ENCODE data around the gene SERPIND1. TPM values are rescaled to one million over a fixed set of nuclear protein-coding genes. Genes with fewer than 3 reads are reported as not detected.
"Not testable (repeated sequence)": the region's sequence is repeated elsewhere in the genome, so short reads cannot be mapped to it uniquely, and the experiment has no call there.

Gene SERPIND1
- polyA plus RNA-seq, 3 donors, result 2.3 to 4.5 (median 3.4) TPM

DNA sequence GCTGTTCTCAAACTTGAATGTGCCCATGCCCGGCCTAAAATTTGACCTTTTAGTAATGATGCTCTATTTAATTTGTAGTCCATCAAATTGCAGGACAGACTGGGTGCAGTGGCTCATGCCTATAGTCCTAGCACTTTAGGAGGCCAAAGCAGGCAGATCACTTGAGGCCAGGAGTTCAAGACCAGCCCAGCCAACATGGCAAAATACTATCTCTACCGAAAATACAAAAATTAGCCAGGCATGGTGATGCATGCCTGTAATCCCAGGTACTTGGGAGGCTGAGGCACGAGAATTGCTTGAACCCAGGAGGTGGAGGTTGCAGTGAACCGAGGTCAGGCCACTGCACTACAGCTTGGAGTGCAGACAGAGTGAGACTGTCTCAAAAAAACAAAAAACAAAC, 51.3 kb downstream of the SERPIND1 start:
- DNase-seq (ENCODE audit: extremely low read depth in 1 of 11, low read depth in 9 of 11, low spot score in 4 of 11), result not testable (repeated sequence)

DNA sequence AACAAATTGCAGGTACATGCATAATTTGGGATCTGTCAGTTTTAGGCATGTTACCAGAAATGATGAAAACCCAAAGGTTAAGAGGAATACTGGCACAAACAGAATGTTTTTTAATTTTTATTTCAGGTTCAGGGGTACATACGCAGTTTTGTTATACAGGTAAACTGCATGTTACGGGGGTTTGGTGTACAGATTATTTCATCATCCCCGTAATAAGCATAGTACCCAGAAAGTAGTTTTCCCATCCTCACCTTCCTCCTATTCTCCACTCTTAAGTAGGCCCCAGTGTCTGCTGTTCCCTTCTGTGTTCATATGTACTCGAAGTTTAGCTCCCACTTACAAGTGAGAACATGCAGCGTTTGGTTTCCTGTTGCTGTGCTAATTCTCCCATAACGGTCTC, 51.7 kb downstream of the SERPIND1 start:
- no peak for DNase-seq (ENCODE audit: extremely low read depth in 1 of 11, low read depth in 9 of 11, low spot score in 4 of 11)

DNA sequence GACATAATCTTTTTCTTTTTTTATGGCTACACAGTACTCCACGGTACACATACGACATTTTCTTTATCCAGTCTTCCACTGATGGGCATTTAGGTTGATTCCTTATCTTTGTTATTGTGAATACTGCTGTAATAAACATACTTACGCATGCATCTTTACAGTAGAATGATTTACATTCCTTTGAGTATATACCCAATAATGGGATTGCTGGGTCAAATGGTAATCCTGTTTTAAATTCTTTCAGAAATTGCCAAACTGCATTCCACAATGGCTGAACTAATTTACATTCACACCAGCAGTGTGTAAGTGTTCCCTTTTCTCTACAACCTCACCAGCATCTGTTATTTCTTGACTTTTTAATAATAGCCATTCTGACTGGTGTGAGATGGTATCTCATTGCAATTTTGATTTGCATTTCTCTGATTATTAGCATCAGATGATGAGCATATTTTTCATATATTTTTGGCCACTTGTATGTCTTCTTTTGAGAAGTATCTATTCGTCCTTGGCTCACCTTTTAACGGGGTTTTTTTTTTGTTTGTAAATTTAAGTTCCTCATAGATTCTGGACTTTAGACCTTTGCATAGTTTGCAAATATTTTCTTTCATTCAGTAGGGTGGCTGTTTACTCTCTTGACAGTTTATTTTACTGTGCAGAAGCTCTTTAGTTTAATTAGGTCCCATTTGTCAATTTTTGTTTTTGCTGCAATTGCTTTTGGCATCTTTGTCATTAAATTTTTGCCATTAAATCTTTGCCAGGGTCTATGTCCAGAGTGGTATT, 52.6 kb downstream of the SERPIND1 start:
- not testable (repeated sequence) for DNase-seq (ENCODE audit: extremely low read depth in 1 of 11, low read depth in 9 of 11, low spot score in 4 of 11)

DNA sequence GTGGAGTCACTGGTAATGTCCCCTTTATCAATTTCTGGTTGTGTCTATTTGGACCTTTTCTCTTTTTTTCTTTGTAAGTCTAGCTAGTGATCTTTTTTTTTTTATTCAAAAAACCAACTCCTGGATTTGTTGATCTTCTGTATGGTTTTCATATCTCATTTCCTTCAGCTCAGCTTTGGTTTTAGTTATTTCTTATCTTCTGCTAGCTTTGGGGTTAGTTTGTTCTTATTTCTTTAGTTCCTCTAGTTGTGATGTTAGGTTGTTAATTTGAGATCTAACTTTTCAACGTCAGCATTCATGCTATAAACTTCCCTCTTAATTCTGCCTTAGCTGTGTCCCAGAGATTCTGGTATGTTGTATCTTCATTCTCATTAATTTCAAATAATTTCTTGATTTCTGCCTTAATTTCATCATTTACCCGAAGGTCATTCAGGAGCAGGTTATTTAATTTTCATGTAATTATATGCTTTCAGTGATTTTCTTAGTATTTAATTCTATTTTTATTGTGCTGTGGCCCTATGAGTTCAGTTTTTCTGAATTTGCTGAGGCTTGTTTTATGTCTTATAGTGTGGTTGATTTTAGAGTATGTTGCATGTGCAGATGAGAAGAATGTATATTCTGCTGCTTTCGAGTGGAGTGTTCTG, 55.7 kb downstream of the SERPIND1 start:
- DNase-seq (ENCODE audit: extremely low read depth in 1 of 11, low read depth in 9 of 11, low spot score in 4 of 11), result no peak

DNA sequence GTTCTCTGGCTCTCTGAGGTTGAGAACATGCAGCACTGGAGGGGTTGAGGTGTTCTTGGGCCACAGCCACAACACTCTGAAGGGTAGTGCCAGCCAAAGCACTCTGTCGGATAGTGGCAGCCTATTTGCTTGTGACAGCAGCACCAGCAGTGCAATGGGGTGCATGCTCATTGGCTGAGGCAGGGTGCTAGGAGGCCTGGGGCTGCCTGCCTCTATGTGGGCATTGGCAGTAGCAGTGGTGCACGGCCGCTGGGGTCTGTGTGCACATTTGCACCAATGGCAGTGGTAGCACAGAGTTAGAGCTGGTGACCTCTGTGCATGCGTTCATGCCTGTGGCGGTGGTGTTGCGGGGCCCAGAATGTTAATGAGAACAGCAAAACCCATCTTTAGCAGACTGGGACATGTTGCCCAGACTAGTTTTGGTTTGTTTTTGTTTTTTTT, 59.3 kb downstream of the SERPIND1 start:
- DNase-seq (ENCODE audit: extremely low read depth in 1 of 11, low read depth in 9 of 11, low spot score in 4 of 11), result no peak

DNA sequence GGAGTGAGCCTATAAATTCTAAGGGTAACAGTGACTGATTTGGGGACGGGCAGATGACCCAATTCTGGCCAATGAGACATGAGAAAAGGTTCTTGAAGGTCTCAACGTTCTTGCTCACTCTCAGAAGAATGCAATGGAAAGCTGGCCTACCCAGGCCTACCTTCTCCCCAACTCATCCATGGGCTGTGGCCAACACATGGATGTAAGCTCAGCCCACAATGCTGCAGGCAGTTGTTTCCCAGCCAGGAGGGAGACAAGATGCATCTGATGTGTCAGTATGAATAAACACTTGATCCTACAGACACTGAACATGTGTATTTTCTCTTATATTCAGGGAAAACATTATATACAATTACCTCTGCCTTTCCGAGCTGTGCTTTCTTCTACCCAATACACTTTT, 60.3 kb downstream of the SERPIND1 start:
- no peak for DNase-seq (ENCODE audit: extremely low read depth in 1 of 11, low read depth in 9 of 11, low spot score in 4 of 11)

DNA sequence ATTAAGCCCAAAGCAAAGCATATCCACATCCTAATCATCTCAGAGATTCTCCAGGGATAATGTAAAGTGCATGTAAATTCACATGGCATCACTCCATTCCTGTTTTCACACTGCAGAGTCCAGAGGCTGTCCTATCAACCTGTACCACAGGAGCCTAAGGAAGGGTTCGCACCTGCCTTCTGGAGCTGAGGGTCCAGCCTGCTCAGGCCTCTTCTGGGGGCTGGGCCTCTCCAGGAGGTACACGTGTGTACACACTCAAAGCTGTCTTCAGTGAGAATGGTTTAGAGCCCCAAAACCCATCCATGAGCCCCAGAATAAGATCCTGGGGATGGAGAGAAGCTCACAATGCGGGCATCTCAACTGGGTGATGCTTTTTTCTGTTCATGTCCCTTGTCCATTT, 60.8 kb downstream of the SERPIND1 start:
- no peak for DNase-seq (ENCODE audit: extremely low read depth in 1 of 11, low read depth in 9 of 11, low spot score in 4 of 11)

Other genes with a start within 250 kb of the SERPIND1 start
- gene PI4KA, start 84.7 kb downstream of the SERPIND1 start, polyA plus RNA-seq (ENCODE audit: insufficient read length in 3 of 3), result 10 to 100 TPM; 60.1 to 86.0 (median 75.5) TPM
- gene SNAP29, start 84.9 kb downstream of the SERPIND1 start, polyA plus RNA-seq (ENCODE audit: insufficient read length in 3 of 3), result 10 to 100 TPM; 26.7 to 35.0 (median 31.0) TPM
- gene CRKL, start 143.3 kb downstream of the SERPIND1 start, polyA plus RNA-seq (ENCODE audit: insufficient read length in 3 of 3), result 10 to 100 TPM; 59.1 to 65.5 (median 64.7) TPM
- 1 to 10 TPM in 1 of 3 donors, under 1 TPM in 2; 0.47 to 1.5 (median 0.96) TPM for gene AIFM3, start 193.1 kb downstream of the SERPIND1 start, polyA plus RNA-seq (ENCODE audit: insufficient read length in 3 of 3)
- gene LZTR1, start 208.2 kb downstream of the SERPIND1 start, polyA plus RNA-seq (ENCODE audit: insufficient read length in 3 of 3), result 10 to 100 TPM; 44.4 to 64.1 (median 50.3) TPM
- gene THAP7, start 228.0 kb downstream of the SERPIND1 start, polyA plus RNA-seq (ENCODE audit: insufficient read length in 3 of 3), result 10 to 100 TPM; 15.1 to 23.6 (median 18.1) TPM
- gene P2RX6, start 241.1 kb downstream of the SERPIND1 start, polyA plus RNA-seq (ENCODE audit: insufficient read length in 3 of 3), result 1 to 10 TPM in 2 of 3 donors, under 1 TPM in 1; 0.78 to 2.7 (median 1.1) TPM

Measured in renal cortex interstitium (tissue), 11 donors.